Activated naive CD8-positive, alpha-beta T cell treated with anti-CD3 and anti-CD28 coated beads, Interleukin-2, amount 10 ng/mL, durations not matched to agents 7 days and 5 days (primary cell): ENCODE results near the gene LANCL2. TPM values are rescaled to one million over a fixed set of nuclear protein-coding genes. Genes with fewer than 3 reads are reported as not detected.

Experiments
- ATAC-seq: fragments of 150-1000 bp; cut with Tn5 transposase; one replicate; pipeline ENCODE4 v1.10.0; 2021; ENCODE audit warnings: low read depth, moderate library complexity
- POLR2A ChIA-PET: fragments of 350-600 bp; sonication (Branson Sonifier 250); formaldehyde crosslinking; loops from one replicate; lab custom pipeline; 2021; ENCODE audit warnings: antibody characterized with exemption; lab: Charles Lee
- DNase-seq: peaks from one replicate; pipeline ENCODE4 v3.0.0; 2021
- H3K27ac Mint-ChIP-seq: one replicate; pipeline ENCODE4 v1.8.0; 2022; ENCODE audit warnings: mild to moderate bottlenecking, mixed read lengths
- H3K27me3 Mint-ChIP-seq: one replicate; pipeline ENCODE4 v1.8.0; 2022; ENCODE audit warnings: mild to moderate bottlenecking, moderate library complexity, mixed read lengths
- H3K36me3 Mint-ChIP-seq: one replicate; pipeline ENCODE4 v1.8.0; 2021; ENCODE audit warnings: mild to moderate bottlenecking, mixed read lengths
- H3K4me1 Mint-ChIP-seq: one replicate; pipeline ENCODE4 v1.8.0; 2021; ENCODE audit warnings: mixed read lengths
- H3K4me3 Mint-ChIP-seq: one replicate; pipeline ENCODE4 v1.8.0; 2022; ENCODE audit warnings: mild to moderate bottlenecking, moderate library complexity, mixed read lengths
- H3K9me3 Mint-ChIP-seq: one replicate; pipeline ENCODE4 v1.8.0; 2021; ENCODE audit warnings: mixed read lengths
- total RNA-seq, 2 experiments: library from RNA; stranded (reverse); gene quantifications; one replicate each; pipeline ENCODE4 v1.2.3, GENCODE V29; 2021

LANCL2 gene
- total RNA-seq, 2 experiments from 2014 or later = 6.6 to 7.4 TPM

DNA sequence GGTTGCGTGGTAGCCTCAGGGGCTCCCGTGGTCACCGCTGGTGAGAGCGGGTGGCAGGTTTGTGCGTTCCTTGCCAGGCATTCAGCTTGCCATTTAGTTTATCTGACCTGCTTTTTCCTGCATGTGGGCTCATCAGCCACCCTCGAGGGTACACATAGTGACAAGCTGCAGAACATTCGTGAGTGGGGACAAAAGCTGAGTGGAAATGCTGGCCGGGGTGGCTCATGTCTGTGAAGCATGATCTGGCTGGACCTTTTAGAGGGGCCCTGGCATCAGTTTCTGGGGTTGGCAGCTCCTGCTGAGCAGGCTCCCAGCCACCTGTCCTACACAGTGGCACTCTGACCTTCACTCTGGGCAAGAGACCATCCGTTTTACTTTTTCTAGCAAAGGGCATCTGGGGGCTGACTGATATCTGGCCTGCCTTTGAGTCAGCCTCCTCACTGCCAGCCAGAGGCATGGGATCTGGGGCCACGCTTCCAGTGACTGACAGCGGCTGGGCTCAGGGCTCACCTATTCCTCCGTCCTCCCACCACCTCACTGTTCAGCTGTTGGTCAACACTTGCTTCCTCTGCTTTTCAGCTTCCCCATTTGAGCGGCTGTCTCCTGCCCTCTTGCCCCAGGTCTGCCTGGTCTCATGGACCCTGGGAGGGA, 75.0 kb downstream of the LANCL2 start:
- no peak overlapping the region for H3K4me3 Mint-ChIP-seq
- H3K4me1 Mint-ChIP-seq = peaks cover 7% of the 10 kb centered on the region
- H3K36me3 Mint-ChIP-seq = peaks cover 3% of the 10 kb centered on the region
- DNase-seq (no peak), ATAC-seq (no peak)
- POLR2A ChIA-PET = no interaction called here
- H3K27ac Mint-ChIP-seq = no peak overlapping the region
- peaks cover 3% of the 10 kb centered on the region for H3K9me3 Mint-ChIP-seq
- H3K27me3 Mint-ChIP-seq = no peaks in the 10 kb centered on the region

DNA sequence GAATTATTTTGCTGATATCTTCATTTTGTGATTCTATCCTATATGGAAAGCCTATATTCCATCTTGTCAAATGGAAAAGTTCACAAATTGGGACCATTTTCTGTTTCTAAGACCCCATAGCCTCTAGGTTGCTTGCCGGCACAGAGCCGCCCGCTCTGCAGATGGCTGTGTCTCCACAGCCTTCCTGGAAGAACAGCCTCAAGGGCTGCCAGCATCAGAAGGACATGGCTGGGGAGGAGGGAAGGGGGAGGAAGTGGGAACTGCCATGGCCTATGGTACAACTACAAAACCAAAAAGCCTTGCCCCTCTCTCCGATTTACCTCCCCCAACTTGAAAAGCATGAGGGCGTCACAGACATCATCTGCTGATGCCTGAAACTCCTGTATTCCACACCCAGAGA, 75.9 kb downstream of the LANCL2 start:
- H3K4me3 Mint-ChIP-seq = no peak overlapping the region
- no peak for DNase-seq
- no peaks in the 10 kb centered on the region for H3K27me3 Mint-ChIP-seq
- H3K36me3 Mint-ChIP-seq = peaks cover 4% of the 10 kb centered on the region
- H3K4me1 Mint-ChIP-seq = peaks cover 7% of the 10 kb centered on the region
- ATAC-seq = no peak
- peaks cover 6% of the 10 kb centered on the region for H3K9me3 Mint-ChIP-seq
- no peak overlapping the region for H3K27ac Mint-ChIP-seq
- POLR2A ChIA-PET = no interaction called here

DNA sequence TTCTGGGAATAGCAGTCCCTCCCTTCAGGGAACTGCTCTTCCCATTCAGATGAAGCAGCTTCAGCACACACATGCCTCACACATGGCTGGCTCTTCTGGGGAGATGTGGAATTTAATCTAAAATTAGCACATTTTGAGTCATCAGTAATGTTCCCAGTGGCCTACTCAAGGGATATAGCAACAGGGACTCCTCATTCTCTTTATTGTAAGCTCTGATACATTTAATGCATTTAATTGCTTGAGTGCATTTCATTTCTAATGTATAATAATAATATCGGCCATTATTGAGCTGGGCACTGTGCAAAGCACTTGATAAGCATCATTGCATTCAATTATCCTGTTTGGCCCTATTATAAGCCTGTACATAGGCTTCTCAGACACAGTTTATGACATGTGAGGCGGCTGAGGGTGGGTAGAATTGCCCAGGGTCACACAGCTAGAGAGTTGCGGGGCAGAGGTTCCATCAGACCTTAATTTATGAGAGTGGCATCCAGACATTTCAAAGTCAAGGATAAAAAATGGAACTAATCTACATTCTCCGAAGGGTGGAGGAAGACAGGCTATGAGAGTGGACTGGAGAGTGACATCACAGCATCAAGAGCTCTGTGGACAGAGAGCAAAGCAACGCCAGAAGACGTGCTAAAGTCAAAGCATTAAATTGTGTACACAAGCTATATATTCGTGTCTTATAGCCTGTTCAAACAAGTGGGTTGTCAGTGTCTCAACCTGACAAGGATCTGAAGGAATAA, 76.8 kb downstream of the LANCL2 start:
- no peaks in the 10 kb centered on the region for H3K27me3 Mint-ChIP-seq
- peaks cover 4% of the 10 kb centered on the region for H3K36me3 Mint-ChIP-seq
- H3K27ac Mint-ChIP-seq = no peak overlapping the region
- ATAC-seq = no peak
- DNase-seq = no peak
- peaks cover 7% of the 10 kb centered on the region for H3K4me1 Mint-ChIP-seq
- no peak overlapping the region for H3K4me3 Mint-ChIP-seq
- POLR2A ChIA-PET = no interaction called here
- peaks cover 6% of the 10 kb centered on the region for H3K9me3 Mint-ChIP-seq

DNA sequence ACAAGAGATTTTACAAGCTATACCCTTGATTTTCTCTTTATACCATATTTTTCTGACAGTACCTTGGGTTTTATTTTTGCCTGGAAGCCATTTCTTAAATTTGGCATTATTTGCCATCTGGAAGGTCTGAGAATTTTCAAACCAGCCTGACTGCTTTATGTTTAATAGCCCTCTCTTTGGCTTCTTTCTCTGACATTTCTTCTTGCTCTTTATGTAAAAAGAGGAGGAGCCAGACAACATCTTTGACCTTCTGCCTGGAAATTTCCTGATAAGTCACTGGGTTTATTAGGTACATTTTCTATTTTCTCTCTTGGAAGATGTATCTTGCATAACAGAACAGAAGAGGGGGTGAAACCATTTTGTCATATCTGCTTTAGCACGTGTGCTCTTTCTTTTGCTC, 79.6 kb downstream of the LANCL2 start:
- Mint-ChIP-seq H3K36me3 (peaks cover 4% of the 10 kb centered on the region), H3K4me1 (peaks cover 2% of the 10 kb centered on the region), H3K27me3 (no peaks in the 10 kb centered on the region), H3K4me3 (no peak overlapping the region), H3K9me3 (peaks cover 6% of the 10 kb centered on the region), H3K27ac (no peak overlapping the region)
- POLR2A ChIA-PET = no interaction called here
- DNase-seq (no peak), ATAC-seq (no peak)

DNA sequence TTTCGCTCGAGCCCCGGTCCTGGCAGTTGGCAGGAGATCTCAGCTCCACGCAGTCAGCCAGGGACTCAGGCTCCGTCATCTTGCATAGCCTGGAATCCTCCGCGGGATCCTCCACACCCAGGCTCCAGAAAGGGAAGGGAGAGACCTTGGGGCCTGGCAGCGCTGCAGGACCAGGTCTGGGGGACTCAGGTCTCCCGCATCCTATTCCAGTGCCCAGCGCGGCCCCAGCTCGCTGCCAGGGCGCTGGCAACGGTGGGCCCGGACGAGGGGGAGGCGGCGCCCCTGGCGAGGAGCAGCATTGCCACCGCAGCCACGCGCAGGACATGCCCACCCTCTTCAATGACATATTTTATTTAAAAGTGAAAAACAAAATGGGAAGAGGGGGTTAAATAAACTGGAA, 83.4 kb downstream of the LANCL2 start:
- Mint-ChIP-seq H3K27me3 (no peaks in the 10 kb centered on the region), H3K4me1 (peaks cover 5% of the 10 kb centered on the region), H3K36me3 (peaks cover 7% of the 10 kb centered on the region), H3K27ac (no peak overlapping the region), H3K4me3 (no peak overlapping the region), H3K9me3 (peaks cover 6% of the 10 kb centered on the region)
- DNase-seq (no peak), ATAC-seq (no peak)
- POLR2A ChIA-PET = no interaction called here

DNA sequence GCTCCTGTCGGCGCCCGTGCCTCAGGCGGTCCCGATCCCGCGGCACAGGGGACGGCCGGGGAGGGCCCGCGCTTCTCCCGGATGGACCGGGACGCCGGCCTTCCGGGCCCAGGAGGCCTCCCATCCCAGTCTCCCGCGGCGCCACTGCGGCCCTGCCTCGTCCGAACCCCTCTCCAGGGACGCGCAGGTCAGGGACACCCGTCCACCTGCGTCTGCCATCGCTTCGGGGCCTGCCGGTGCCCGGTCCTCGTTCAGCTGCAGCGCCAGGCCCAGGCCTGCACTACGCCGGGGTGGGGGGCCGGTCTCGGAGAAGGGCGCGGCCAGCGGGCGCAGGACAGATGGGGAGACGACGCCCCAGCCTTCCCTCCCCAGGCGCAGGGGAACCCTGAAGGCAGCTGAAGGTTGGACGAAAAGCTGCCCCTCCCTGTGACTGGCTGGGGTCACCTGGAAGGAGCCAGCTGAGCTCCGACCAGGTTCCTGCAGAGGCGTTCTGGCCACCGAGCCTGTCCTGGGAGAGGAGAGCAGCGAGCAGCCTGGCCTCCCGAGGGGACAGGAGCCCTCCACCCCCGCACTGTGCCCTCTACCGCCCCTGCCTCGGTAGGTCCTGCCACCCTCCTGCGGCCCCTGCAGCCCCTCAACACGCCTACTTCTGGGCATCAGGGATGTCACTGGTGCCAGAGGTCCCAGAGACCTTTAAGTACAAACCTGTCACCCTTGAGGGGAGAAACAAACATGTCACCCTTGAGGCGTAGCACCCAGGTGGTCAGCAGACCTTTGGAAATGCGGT, 84.3 kb downstream of the LANCL2 start:
- H3K27me3 Mint-ChIP-seq = no peaks in the 10 kb centered on the region
- DNase-seq = no peak
- H3K4me1 Mint-ChIP-seq = peaks cover 5% of the 10 kb centered on the region
- H3K36me3 Mint-ChIP-seq = peaks cover 7% of the 10 kb centered on the region
- POLR2A ChIA-PET = no interaction called here
- H3K9me3 Mint-ChIP-seq = peaks cover 6% of the 10 kb centered on the region
- no peak for ATAC-seq
- no peak overlapping the region for H3K27ac Mint-ChIP-seq
- H3K4me3 Mint-ChIP-seq = no peak overlapping the region

DNA sequence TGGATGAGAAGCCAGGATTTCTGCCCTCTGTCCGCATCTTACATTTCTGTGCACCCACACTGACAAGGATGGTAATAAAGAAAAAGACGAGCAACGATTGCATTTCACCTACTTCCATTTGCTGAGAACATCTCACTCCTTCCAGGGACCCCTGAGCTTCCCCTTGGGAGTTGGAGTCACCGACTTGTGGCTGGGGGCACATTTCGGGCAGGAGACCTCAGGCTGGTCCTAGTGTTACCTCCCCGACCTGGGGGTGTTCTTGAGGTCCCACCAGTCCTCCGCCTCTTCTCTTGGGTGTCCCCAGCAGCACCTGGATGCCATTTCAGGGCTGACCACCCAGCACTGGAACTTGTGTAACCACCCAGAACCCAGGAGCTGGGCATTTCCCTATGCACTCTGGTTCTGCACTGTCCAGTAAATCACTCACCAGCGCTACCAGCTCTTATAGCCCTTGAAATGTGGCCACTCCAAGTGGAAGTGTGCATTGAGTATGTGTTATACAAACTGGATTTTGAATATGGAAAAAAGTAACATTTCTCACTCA, 84.9 kb downstream of the LANCL2 start:
- no peak for ATAC-seq
- Mint-ChIP-seq H3K9me3 (peaks cover 3% of the 10 kb centered on the region), H3K4me3 (no peak overlapping the region), H3K27me3 (no peaks in the 10 kb centered on the region), H3K27ac (no peak overlapping the region), H3K4me1 (peaks cover 5% of the 10 kb centered on the region), H3K36me3 (peaks cover 9% of the 10 kb centered on the region)
- POLR2A ChIA-PET = no interaction called here
- DNase-seq = no peak

DNA sequence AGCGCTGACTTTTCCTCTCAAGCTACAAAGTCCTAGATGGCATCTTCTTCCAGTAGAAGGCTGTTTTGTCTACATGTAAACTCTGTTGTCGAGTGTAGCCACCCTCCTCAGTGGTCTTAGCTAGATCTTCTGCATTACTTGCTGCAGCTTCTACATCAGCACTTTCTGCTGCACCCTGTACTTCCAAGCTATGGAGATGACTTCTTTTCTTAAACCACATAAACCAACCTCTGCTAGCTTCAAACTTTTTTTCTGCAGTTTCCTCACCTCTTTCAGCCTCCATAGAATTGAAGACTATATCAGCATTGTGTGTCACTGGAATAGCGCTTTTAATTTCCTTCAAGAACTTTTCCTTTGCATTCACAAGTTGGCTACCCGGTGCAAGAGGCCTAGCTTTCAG, 87.8 kb downstream of the LANCL2 start:
- DNase-seq = no peak
- H3K9me3 Mint-ChIP-seq = peaks cover 3% of the 10 kb centered on the region
- no peak for ATAC-seq
- no peak overlapping the region for H3K27ac Mint-ChIP-seq
- peaks cover 14% of the 10 kb centered on the region for H3K36me3 Mint-ChIP-seq
- H3K4me3 Mint-ChIP-seq = no peak overlapping the region
- POLR2A ChIA-PET = interaction anchor here (0.8 kb wide), 1 partner anchor 598 kb away, joined by 3 read pairs; no protein-coding TSS in a partner anchor
- H3K4me1 Mint-ChIP-seq = peaks cover 5% of the 10 kb centered on the region
- H3K27me3 Mint-ChIP-seq = no peaks in the 10 kb centered on the region

DNA sequence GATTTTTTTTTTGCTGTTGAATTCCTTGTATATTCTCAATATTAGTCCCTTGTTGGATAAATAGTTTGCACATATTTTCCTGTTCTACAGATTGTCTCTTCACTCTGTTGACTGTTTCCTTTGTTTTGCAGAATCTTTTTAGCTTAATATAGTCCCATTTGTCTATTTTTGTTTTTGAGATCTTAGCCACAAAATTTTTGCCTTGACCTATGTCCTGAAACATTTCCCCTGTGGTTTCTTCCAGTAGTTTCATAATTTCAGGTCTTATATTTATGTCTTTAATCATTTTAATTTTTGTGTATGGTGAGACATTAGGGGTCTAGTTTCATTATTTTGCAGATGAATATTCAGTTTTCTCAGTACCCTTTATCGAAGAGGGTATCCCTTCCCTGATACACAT, 92.7 kb downstream of the LANCL2 start:
- POLR2A ChIA-PET = no interaction called here
- ATAC-seq = no peak
- no peak for DNase-seq

DNA sequence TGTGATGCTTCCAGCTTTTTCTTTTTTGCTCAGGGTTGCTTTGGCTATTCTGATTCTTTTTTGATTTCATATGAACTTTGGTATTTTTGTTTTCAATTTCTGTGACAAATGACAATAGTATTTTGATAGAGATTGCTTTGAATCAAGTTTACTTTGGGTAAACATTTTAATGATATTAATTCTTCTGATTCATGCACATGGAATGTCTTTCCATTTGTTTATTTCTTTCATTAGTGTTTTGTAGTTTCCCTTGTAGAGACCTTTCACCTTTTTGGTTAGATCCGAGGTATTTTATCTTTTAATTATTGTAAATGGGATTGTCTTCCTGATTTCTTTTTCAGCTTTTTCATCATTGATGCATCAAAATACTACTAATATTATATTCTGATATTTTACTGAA, 93.2 kb downstream of the LANCL2 start:
- Mint-ChIP-seq H3K36me3 (peaks cover 23% of the 10 kb centered on the region), H3K4me3 (no peak overlapping the region), H3K27me3 (no peaks in the 10 kb centered on the region), H3K27ac (no peak overlapping the region), H3K4me1 (peaks cover 10% of the 10 kb centered on the region), H3K9me3 (peaks cover 15% of the 10 kb centered on the region)
- ATAC-seq (no peak), DNase-seq (no peak)
- POLR2A ChIA-PET = no interaction called here

More for the DNA sequence above, 92.7 kb downstream of the LANCL2 start:
- Mint-ChIP-seq H3K36me3 (peaks cover 21% of the 10 kb centered on the region), H3K4me1 (peaks cover 13% of the 10 kb centered on the region), H3K4me3 (no peak overlapping the region), H3K9me3 (peaks cover 13% of the 10 kb centered on the region), H3K27ac (no peak overlapping the region), H3K27me3 (no peaks in the 10 kb centered on the region)

DNA sequence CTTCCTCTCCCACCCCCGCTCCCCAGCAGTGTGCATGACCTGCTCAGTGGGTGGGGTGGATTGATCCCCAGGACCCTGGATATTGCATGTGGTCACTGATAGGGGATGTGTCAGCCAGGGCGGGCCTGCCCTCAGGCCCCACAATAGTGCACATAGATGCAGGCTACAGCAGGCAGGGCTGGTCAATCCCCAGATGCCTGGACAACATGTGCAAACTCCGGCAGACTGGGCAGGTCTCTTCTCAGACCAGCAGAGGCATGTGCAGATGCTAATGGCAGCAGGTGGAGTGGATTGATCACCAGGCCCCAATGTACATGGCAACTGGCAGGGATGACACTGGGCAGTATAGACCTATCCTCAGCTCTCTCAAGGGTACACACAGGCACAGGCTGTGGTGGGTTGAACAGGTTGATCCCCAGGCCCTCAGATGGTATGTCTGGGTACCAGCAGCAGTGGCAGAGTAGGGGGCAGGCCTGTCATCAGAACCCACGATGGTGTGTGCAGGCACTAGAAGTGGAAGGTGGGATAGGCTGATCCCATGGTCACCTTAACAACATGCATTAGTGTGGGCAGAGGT, 98.6 kb downstream of the LANCL2 start:
- POLR2A ChIA-PET = no interaction called here
- no peaks in the 10 kb centered on the region for H3K27me3 Mint-ChIP-seq
- H3K4me3 Mint-ChIP-seq = no peak overlapping the region
- peaks cover 49% of the 10 kb centered on the region for H3K36me3 Mint-ChIP-seq
- H3K27ac Mint-ChIP-seq = no peak overlapping the region
- peaks cover 11% of the 10 kb centered on the region for H3K4me1 Mint-ChIP-seq
- ATAC-seq = no peak
- peaks cover 17% of the 10 kb centered on the region for H3K9me3 Mint-ChIP-seq
- DNase-seq = no peak

DNA sequence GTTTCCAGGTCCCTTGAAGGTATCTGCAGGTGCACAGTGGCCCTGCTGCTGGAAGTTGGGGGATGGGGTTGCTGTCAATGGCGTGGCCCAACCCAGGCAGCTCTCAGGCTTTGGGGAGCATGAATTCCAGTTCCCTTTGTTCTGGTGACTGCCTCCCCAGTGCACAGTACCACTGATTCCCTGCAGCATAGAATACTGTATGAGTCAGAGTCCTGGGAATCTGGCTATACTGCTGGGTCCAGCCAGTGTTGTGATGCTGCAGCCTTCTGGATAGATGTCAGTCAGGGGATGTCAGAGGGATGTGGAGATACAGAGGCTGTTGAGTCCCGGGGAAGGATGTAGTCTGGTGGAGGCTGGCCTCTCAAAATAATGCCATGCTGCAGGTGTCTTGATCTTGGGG, 99.3 kb downstream of the LANCL2 start:
- DNase-seq (no peak), ATAC-seq (no peak)
- POLR2A ChIA-PET = no interaction called here
- peaks cover 12% of the 10 kb centered on the region for H3K9me3 Mint-ChIP-seq
- peaks cover 13% of the 10 kb centered on the region for H3K4me1 Mint-ChIP-seq
- H3K36me3 Mint-ChIP-seq = peaks cover 49% of the 10 kb centered on the region
- no peak overlapping the region for H3K4me3 Mint-ChIP-seq
- no peaks in the 10 kb centered on the region for H3K27me3 Mint-ChIP-seq
- H3K27ac Mint-ChIP-seq = no peak overlapping the region

DNA sequence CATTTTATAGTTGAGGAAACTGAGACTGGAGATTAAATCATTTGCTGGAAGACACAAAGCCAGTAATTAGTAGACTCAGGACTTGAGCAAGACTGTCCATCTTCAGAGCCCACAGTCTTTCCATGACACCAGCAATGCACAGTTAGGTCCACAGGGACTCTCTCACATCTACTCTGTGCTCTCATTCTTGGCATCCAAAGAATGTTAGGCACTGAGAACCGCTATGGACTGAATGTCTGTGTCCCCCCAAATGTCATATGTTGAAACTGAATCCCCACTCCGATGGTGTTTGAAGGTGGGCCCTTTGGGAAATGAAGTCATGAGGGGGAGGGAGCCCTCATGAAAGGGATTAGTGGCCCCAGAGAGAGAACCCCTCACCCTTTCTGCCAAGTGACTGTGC, 100.6 kb downstream of the LANCL2 start:
- no peak for ATAC-seq
- Mint-ChIP-seq H3K4me1 (peaks cover 21% of the 10 kb centered on the region), H3K9me3 (peaks cover 10% of the 10 kb centered on the region), H3K27ac (no peak overlapping the region), H3K27me3 (no peaks in the 10 kb centered on the region), H3K36me3 (peaks cover 50% of the 10 kb centered on the region), H3K4me3 (no peak overlapping the region)
- POLR2A ChIA-PET = no interaction called here
- no peak for DNase-seq
